ENCODE data around the gene NDRG4. TPM values are rescaled to one million over a fixed set of nuclear protein-coding genes. Genes with fewer than 3 reads are reported as not detected.

NDRG4 gene
- total RNA-seq, 4 donors from 2014 or later, result 3.3 to 12.9 (median 9.3) TPM

GRCh38 chr16:58465817-58466216 is 34.1 kb upstream of the NDRG4 start:
- 62 to 72% methylated on average over 12 to 13 of the region's 13 CpGs for WGBS, 2 donors
- peaks cover 0 to 20% of the 10 kb centered on the region in 2 donors for H3K4me1 ChIP-seq
- no peaks in the 10 kb centered on the region for H3K36me3 ChIP-seq
- TF ChIP-seq POLR2A (IDR thresholded peaks at IDR 0.05) (no peak), CTCF (IDR thresholded peaks at IDR 0.05) (no peak)
- peaks cover 4% of the 10 kb centered on the region for H3K27me3 ChIP-seq
- no peaks in the 10 kb centered on the region for H3K9me3 ChIP-seq
- intact Hi-C loops (cut with DNase I), result no loop called here
- no peak for DNase-seq
- no peak overlapping the region for H3K4me3 ChIP-seq (replicated peaks in 1 of 3)
- H3K27ac ChIP-seq, result no peak overlapping the region

GRCh38 chr16:58466396-58466795 is 33.5 kb upstream of the NDRG4 start:
- no peak for DNase-seq
- TF ChIP-seq CTCF (IDR thresholded peaks at IDR 0.05) (no peak), POLR2A (IDR thresholded peaks at IDR 0.05) (no peak)
- 87 to 92% methylated on average over 3 of the region's 3 CpGs for WGBS, 2 donors
- Histone ChIP-seq H3K36me3 (no peaks in the 10 kb centered on the region), H3K27ac (no peak overlapping the region), H3K27me3 (peaks cover 4% of the 10 kb centered on the region), H3K4me3 (replicated peaks in 1 of 3) (no peak overlapping the region), H3K9me3 (no peaks in the 10 kb centered on the region), H3K4me1 (peaks cover 0 to 20% of the 10 kb centered on the region in 2 donors)
- intact Hi-C loops (cut with DNase I), result no loop called here

GRCh38 chr16:58467905-58468304 is 32.0 kb upstream of the NDRG4 start:
- H3K9me3 ChIP-seq, result no peaks in the 10 kb centered on the region
- DNase-seq, result no peak
- H3K36me3 ChIP-seq, result no peaks in the 10 kb centered on the region
- peaks cover 0 to 20% of the 10 kb centered on the region in 2 donors for H3K4me1 ChIP-seq
- TF ChIP-seq CTCF (IDR thresholded peaks at IDR 0.05), result no peak
- TF ChIP-seq POLR2A (IDR thresholded peaks at IDR 0.05), result no peak
- intact Hi-C loops (cut with DNase I), result no loop called here
- H3K27me3 ChIP-seq, result peaks cover 4% of the 10 kb centered on the region
- 88 to 92% methylated on average over 5 of the region's 5 CpGs for WGBS, 2 donors
- no peak overlapping the region for H3K27ac ChIP-seq
- no peak overlapping the region for H3K4me3 ChIP-seq (replicated peaks in 1 of 3)

DNA sequence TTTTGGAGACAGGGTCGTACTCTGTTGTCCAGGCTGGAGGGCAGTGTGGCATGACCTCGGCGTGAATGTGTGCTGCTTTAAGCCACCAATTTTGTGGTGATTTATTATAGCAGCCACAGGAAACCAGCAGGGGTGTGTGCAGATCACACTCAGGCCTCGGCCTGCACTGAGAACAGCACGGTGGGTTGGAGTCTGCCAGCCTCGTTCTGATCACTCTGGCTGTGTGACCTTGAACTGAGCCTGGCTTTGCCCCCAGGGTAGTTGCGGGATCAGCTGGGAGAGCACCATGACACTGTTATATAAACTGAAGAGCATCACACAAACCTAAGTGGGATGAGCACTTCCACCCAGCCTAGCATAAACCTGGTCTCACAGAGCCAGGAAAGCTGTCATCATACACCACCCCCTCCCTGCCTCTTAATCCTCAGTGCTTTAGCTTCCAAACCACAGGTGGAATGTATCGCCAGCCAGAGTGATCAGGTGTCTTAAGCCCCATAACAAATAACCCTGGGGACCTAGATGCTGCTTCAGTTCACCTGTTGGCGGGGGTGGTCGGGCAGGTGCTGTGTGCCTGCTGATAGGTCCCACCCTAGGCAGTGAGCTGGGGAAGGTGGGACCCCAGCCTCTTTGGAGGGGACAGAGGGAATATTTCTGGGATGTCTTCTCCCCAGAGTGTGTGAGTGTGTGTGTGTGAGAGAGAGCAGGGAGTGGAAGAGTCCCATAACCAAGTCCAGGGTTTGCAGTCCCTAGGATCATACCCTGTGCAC is 28.6 kb upstream of the NDRG4 start:
- TF ChIP-seq CTCF (IDR thresholded peaks at IDR 0.05) (no peak), POLR2A (IDR thresholded peaks at IDR 0.05) (no peak)
- Histone ChIP-seq H3K4me1 (no peaks in the 10 kb centered on the region), H3K9me3 (no peaks in the 10 kb centered on the region), H3K4me3 (replicated peaks in 1 of 3) (no peak overlapping the region), H3K27ac (no peak overlapping the region), H3K36me3 (no peaks in the 10 kb centered on the region), H3K27me3 (no peaks in the 10 kb centered on the region)
- DNase-seq, result no peak
- WGBS, 2 donors, result 49 to 63% methylated on average over 9 to 10 of the region's 10 CpGs
- intact Hi-C loops (cut with DNase I), result no loop called here

- H3K9me3 ChIP-seq, result no peaks in the 10 kb centered on the region
- H3K4me3 ChIP-seq (replicated peaks in 1 of 3), result no peak overlapping the region
- no peak overlapping the region for H3K27ac ChIP-seq
- intact Hi-C loops (cut with DNase I), result no loop called here
- DNase-seq, result no peak
- no peaks in the 10 kb centered on the region for H3K36me3 ChIP-seq
- no peak for TF ChIP-seq POLR2A (IDR thresholded peaks at IDR 0.05)
- no peak for TF ChIP-seq CTCF (IDR thresholded peaks at IDR 0.05)
- H3K27me3 ChIP-seq, result no peaks in the 10 kb centered on the region
- WGBS, 2 donors, result 85 to 89% methylated on average over 3 to 9 of the region's 9 CpGs
- no peaks in the 10 kb centered on the region for H3K4me1 ChIP-seq
Measured at GRCh38 chr16:58472266-58472665, 27.7 kb upstream of the NDRG4 start.
